SU-DHL-6 (cell line): Measurements from ENCODE around the gene EIF1B.

Experiments
- H2AFZ ChIP-seq: fragments of 200-600 bp; sonication (generic); 2 replicates; pipeline ENCODE4 v1.6.1; 2014; ENCODE audit warnings: low read depth, mild to moderate bottlenecking, moderate library complexity, mixed read lengths, antibody characterized with exemption, low read length; ENCODE audit not compliant: severe bottlenecking
- H3F3A ChIP-seq: fragments of 200-600 bp; shearing (Covaris generic); 2 replicates; pipeline ENCODE4 v1.6.0; 2016; ENCODE audit warnings: antibody characterized with exemption, mild to moderate bottlenecking; ENCODE audit not compliant: insufficient read depth
- H3K27ac ChIP-seq: fragments of 200-600 bp; sonication (generic); 2 replicates; pipeline ENCODE4 v1.5.1; 2016; ENCODE audit warnings: low read depth, mild to moderate bottlenecking, low read length, moderate library complexity, mixed read lengths
- H3K27me3 ChIP-seq: fragments of 200-600 bp; sonication (generic), shearing (Covaris generic); 2 replicates; pipeline ENCODE4 v1.6.0; 2014; ENCODE audit warnings: mild to moderate bottlenecking, low read length
- H3K36me3 ChIP-seq: fragments of 200-600 bp; sonication (generic); 2 replicates; pipeline ENCODE4 v1.6.1; 2014; ENCODE audit warnings: mild to moderate bottlenecking, low read length, mixed read lengths
- H3K4me2 ChIP-seq: fragments of 300-600, 200-600 bp; shearing (Covaris generic), sonication (generic); 2 replicates; pipeline ENCODE4 v1.6.0; 2014; ENCODE audit warnings: low read length, low read depth, mild to moderate bottlenecking; ENCODE audit not compliant: poor library complexity, severe bottlenecking
- H3K4me3 ChIP-seq: fragments of 200-600 bp; sonication (generic); 2 replicates; pipeline ENCODE4 v1.5.1; 2014; ENCODE audit warnings: antibody characterized with exemption, low read length, mild to moderate bottlenecking, mixed read lengths; ENCODE audit not compliant: insufficient read depth, poor library complexity, severe bottlenecking
- H3K79me2 ChIP-seq: fragments of 200-600 bp; sonication (generic); 2 replicates; pipeline ENCODE4 v1.6.1; 2014; ENCODE audit warnings: mild to moderate bottlenecking, low read length, moderate library complexity; ENCODE audit not compliant: insufficient read depth
- H3K9ac ChIP-seq: fragments of 200-600 bp; sonication (generic); 2 replicates; pipeline ENCODE4 v1.7.0; 2014; ENCODE audit warnings: mild to moderate bottlenecking, low read length
- H3K9me2 ChIP-seq: fragments of 200-600 bp; sonication (generic); replicated peaks from 2 replicates; pipeline ENCODE4 v1.6.1; 2014; ENCODE audit warnings: low read length; ENCODE audit not compliant: insufficient read depth
- H3K9me3 ChIP-seq: fragments of 200-600 bp; sonication (generic); 2 replicates; pipeline ENCODE4 v1.6.1; 2014; ENCODE audit warnings: low read length, mixed read lengths; ENCODE audit not compliant: insufficient read depth
- H4K20me1 ChIP-seq: fragments of 200-600 bp; sonication (generic); 2 replicates; pipeline ENCODE4 v1.6.1; 2014; ENCODE audit warnings: low read depth, mild to moderate bottlenecking, antibody characterized with exemption, low read length, moderate library complexity, mixed read lengths
- EZH2phosphoT487 ChIP-seq: fragments of 200-600 bp; sonication (generic), shearing (Covaris generic); conservative IDR thresholded peaks from 2 replicates; pipeline ENCODE4 v1.6.1; 2018; ENCODE audit warnings: mild to moderate bottlenecking, antibody characterized with exemption, low read length, moderate library complexity, mixed read lengths
- TF ChIP-seq, protein P1 (sequence below): fragments of 200-600 bp; sonication (generic); IDR thresholded peaks from one replicate; pipeline ENCODE4 v1.5.1; 2017; ENCODE audit warnings: antibody characterized with exemption, mild to moderate bottlenecking, low read length, moderate library complexity; ENCODE audit not compliant: insufficient read depth, poor library complexity, severe bottlenecking

Gene EIF1B

DNA sequence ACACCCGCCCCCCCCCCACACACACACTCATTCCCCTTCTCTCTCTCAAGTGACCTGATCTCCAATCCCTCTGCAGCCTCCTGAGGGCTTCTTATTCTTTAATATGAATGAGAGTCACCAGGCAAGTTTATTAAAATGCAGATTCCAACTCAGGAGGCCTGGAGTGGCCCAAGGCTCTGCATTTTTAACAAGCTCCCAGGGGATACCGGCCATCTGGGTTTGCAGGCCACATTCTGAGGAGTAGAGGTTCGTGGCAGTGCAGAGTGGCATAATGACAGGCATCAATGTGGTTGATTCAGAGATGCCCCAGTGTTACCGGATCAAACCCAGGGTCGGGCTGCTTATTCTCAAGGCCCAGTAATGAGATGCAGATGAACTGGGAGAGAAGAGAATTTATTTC lies 18.9 kb downstream of the EIF1B start:
- no peaks in the 10 kb centered on the region for H4K20me1 ChIP-seq
- no peaks in the 10 kb centered on the region for H3K9me2 ChIP-seq
- H3K4me2 ChIP-seq: no peak overlapping the region
- no peaks in the 10 kb centered on the region for H3K9me3 ChIP-seq
- H2AFZ ChIP-seq: no peak overlapping the region
- no peaks in the 10 kb centered on the region for H3K27me3 ChIP-seq
- H3K27ac ChIP-seq: no peak overlapping the region
- no peak overlapping the region for H3K9ac ChIP-seq
- TF ChIP-seq EZH2phosphoT487: no peak
- TF ChIP-seq, protein P1, sequence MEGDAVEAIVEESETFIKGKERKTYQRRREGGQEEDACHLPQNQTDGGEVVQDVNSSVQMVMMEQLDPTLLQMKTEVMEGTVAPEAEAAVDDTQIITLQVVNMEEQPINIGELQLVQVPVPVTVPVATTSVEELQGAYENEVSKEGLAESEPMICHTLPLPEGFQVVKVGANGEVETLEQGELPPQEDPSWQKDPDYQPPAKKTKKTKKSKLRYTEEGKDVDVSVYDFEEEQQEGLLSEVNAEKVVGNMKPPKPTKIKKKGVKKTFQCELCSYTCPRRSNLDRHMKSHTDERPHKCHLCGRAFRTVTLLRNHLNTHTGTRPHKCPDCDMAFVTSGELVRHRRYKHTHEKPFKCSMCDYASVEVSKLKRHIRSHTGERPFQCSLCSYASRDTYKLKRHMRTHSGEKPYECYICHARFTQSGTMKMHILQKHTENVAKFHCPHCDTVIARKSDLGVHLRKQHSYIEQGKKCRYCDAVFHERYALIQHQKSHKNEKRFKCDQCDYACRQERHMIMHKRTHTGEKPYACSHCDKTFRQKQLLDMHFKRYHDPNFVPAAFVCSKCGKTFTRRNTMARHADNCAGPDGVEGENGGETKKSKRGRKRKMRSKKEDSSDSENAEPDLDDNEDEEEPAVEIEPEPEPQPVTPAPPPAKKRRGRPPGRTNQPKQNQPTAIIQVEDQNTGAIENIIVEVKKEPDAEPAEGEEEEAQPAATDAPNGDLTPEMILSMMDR: no peak
- H3K79me2 ChIP-seq: no peaks in the 10 kb centered on the region
- no peaks in the 10 kb centered on the region for H3K36me3 ChIP-seq
- no peak overlapping the region for H3K4me3 ChIP-seq
- H3F3A ChIP-seq: no peaks in the 10 kb centered on the region

DNA sequence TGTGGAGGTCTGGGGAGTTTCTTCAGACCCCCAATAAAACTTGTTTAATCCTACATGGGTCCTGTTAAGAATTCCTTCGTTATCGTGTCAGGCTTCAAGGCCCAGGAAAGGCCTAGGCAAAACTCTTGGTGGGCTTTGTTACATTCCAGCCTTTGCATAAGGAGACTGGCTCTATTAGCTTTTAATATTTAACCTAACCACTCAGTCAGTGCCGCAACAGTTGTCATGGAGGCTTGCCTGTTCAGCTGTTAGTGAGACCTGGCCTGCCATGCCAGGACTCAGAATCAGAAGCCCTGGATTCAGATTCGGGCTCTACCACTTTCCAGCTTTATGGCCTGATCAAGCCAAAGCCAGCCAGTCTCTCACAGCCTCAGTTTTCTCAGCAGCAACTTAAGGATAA lies 19.6 kb downstream of the EIF1B start:
- Histone ChIP-seq H3K4me3 (no peak overlapping the region), H3K4me2 (no peak overlapping the region), H3K36me3 (no peaks in the 10 kb centered on the region), H3K79me2 (no peaks in the 10 kb centered on the region), H3K9ac (no peak overlapping the region), H3K9me2 (no peaks in the 10 kb centered on the region), H3K9me3 (no peaks in the 10 kb centered on the region), H3K27ac (no peak overlapping the region), H4K20me1 (no peaks in the 10 kb centered on the region), H2AFZ (no peak overlapping the region), H3K27me3 (no peaks in the 10 kb centered on the region), H3F3A (no peaks in the 10 kb centered on the region)
- TF ChIP-seq EZH2phosphoT487: no peak

DNA sequence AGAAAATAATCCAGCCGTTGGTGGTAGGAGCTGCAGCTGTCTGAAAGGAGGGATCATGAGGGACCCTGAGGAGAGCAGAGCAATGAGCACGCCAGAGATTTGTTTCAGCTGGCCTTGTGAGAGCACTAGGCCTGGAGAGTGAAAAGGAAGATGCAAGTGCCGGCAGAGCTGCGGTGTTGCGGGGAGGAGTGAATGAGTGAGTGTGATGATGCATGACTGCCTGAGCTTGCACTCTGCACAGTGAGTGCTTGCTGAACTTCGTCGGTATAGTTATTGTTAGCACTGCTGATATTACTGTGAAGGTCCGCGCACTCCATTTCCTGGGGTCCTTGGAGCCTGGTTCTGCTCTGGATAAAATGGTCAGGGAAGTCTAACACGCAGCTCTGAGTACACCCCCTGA lies 23.2 kb downstream of the EIF1B start:
- H3K36me3 ChIP-seq: no peaks in the 10 kb centered on the region
- no peak overlapping the region for H3K4me3 ChIP-seq
- H2AFZ ChIP-seq: no peak overlapping the region
- H3K27ac ChIP-seq: no peak overlapping the region
- no peaks in the 10 kb centered on the region for H3K27me3 ChIP-seq
- no peak overlapping the region for H3K4me2 ChIP-seq
- no peaks in the 10 kb centered on the region for H3K79me2 ChIP-seq
- no peaks in the 10 kb centered on the region for H3K9me3 ChIP-seq
- TF ChIP-seq EZH2phosphoT487: no peak
- TF ChIP-seq, protein P1: no peak
- no peaks in the 10 kb centered on the region for H3K9me2 ChIP-seq
- no peak overlapping the region for H3K9ac ChIP-seq
- no peaks in the 10 kb centered on the region for H4K20me1 ChIP-seq
- no peaks in the 10 kb centered on the region for H3F3A ChIP-seq

DNA sequence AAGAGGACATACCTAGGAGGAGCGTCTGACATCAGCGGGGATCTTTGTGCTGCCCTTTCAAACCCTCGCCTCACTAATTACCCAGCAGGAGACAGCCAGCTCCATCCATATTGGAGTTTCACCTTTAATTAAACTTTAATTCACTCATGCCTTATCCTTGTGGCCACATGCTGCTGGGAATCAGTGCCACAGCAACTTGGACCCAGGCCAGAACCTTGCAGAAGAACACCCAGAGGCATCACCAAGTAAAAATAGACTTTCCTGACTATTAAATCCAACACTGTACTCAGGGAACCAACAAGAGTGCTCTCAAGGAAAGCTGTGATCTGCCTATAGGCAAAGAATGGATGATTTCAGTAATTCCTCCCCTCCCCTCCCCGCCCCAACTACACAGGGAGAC lies 23.9 kb downstream of the EIF1B start:
- H3K4me3 ChIP-seq: no peak overlapping the region
- H2AFZ ChIP-seq: no peak overlapping the region
- no peaks in the 10 kb centered on the region for H4K20me1 ChIP-seq
- H3K27me3 ChIP-seq: no peaks in the 10 kb centered on the region
- H3F3A ChIP-seq: no peaks in the 10 kb centered on the region
- H3K9ac ChIP-seq: no peak overlapping the region
- H3K9me2 ChIP-seq: no peaks in the 10 kb centered on the region
- no peak overlapping the region for H3K4me2 ChIP-seq
- no peak overlapping the region for H3K27ac ChIP-seq
- no peak for TF ChIP-seq EZH2phosphoT487
- TF ChIP-seq, protein P1: no peak
- no peaks in the 10 kb centered on the region for H3K36me3 ChIP-seq
- H3K79me2 ChIP-seq: no peaks in the 10 kb centered on the region
- no peaks in the 10 kb centered on the region for H3K9me3 ChIP-seq
